H1 (cell line): ENCODE data around the gene NDUFS8. TPM values are rescaled to one million over a fixed set of nuclear protein-coding genes. Genes with fewer than 3 reads are reported as not detected.

Source experiments
- CTCF ChIA-PET: fragments of 300-600 bp; sonication (Branson Sonifier 250); formaldehyde crosslinking; loops from one replicate; lab custom pipeline; 2021; ENCODE audit not compliant: partially characterized antibody; lab: Charles Lee
- POLR2A ChIA-PET: fragments of 300-600 bp; sonication (Branson Sonifier 250); formaldehyde crosslinking; loops from one replicate; lab custom pipeline; 2021; ENCODE audit warnings: inconsistent platforms; ENCODE audit not compliant: partially characterized antibody; lab: Charles Lee
- DNase-seq, 2 experiments: peaks; one replicate each; pipeline versions ENCODE4 v3.0.0 to v3.0.0-alpha.2; 2010 to 2022; ENCODE audit warnings: low spot score in 2 of 2, low read depth in 1 of 2, mixed read lengths in 1 of 2
- FAIRE-seq: peaks from 2 replicates; lab custom pipeline; 2011; peaks lifted over from hg19 to GRCh38; lab: Jason Lieb, UNC
- H2AFZ ChIP-seq: 2 replicates; pipeline ENCODE4 v1.8.1; 2012; ENCODE audit warnings: low read length, inconsistent platforms
- H2AK5ac ChIP-seq: 2 replicates; pipeline ENCODE4 v1.6.1; 2013; ENCODE audit warnings: low read depth, low read length
- H2BK120ac ChIP-seq: replicated peaks from 2 replicates; pipeline ENCODE3; 2013; ENCODE audit warnings: low read depth, low read length, inconsistent platforms
- H2BK12ac ChIP-seq: 2 replicates; pipeline ENCODE4 v1.6.1; 2013; ENCODE audit warnings: low read depth, low read length
- H2BK15ac ChIP-seq: 2 replicates; pipeline ENCODE4 v1.6.1; 2013; ENCODE audit warnings: low read length
- H2BK20ac ChIP-seq: 2 replicates; pipeline ENCODE4 v1.6.1; 2013; ENCODE audit warnings: low read length
- H2BK5ac ChIP-seq: 2 replicates; pipeline ENCODE4 v1.6.1; 2013; ENCODE audit warnings: low read depth, low read length
- H3K14ac ChIP-seq: 2 replicates; pipeline ENCODE4 v1.6.1; 2013; ENCODE audit warnings: inconsistent platforms; ENCODE audit not compliant: insufficient read length
- H3K18ac ChIP-seq: 2 replicates; pipeline ENCODE4 v1.6.1; 2013; ENCODE audit warnings: low read length; ENCODE audit errors: extremely low read depth
- H3K23ac ChIP-seq: 2 replicates; pipeline ENCODE4 v1.6.1; 2013; ENCODE audit warnings: inconsistent platforms; ENCODE audit not compliant: insufficient read length
- H3K23me2 ChIP-seq: 2 replicates; pipeline ENCODE4 v1.6.1; 2013; ENCODE audit warnings: low read depth, low read length
- H3K27ac ChIP-seq: 2 replicates; pipeline ENCODE4 v1.6.1; 2011; ENCODE audit warnings: low read depth, low read length, inconsistent platforms
- H3K27me3 ChIP-seq, 4 experiments: replicated peaks in 1 of 4; 1 replicate in 1 of 4; 2 replicates in 3 of 4; pipeline versions ENCODE4 v1.6.1 to v1.8.1; 2011 to 2013; ENCODE audit warnings: low read length in 3 of 4, mild to moderate bottlenecking in 3 of 4, inconsistent platforms in 2 of 4, mixed read lengths in 2 of 4, moderate library complexity in 1 of 4; ENCODE audit not compliant: control insufficient read depth in 3 of 4, insufficient read depth in 3 of 4; ENCODE audit errors: extremely low read depth in 1 of 4
- H3K36me3 ChIP-seq, 4 experiments: 2 replicates each; pipeline versions ENCODE4 v1.6.1 to v1.8.1; 2011 to 2013; ENCODE audit warnings: mild to moderate bottlenecking in 4 of 4, low read length in 3 of 4, moderate library complexity in 2 of 4, control low read depth in 1 of 4, inconsistent platforms in 1 of 4; ENCODE audit not compliant: insufficient read depth in 4 of 4, control insufficient read depth in 2 of 4
- H3K4ac ChIP-seq: replicated peaks from 2 replicates; pipeline ENCODE3; 2013; ENCODE audit warnings: low read length, low read depth, mixed read lengths, inconsistent platforms; ENCODE audit not compliant: insufficient read length
- H3K4me1 ChIP-seq, 4 experiments: replicated peaks in 1 of 4; 1 replicate in 1 of 4; 2 replicates in 3 of 4; pipeline versions ENCODE4 v1.6.1 to v1.8.1; 2011 to 2013; ENCODE audit warnings: low read length in 3 of 4, inconsistent platforms in 2 of 4, mixed read lengths in 1 of 4; ENCODE audit not compliant: insufficient read depth in 4 of 4, control insufficient read depth in 3 of 4
- H3K4me2 ChIP-seq, 2 experiments: 2 replicates each; pipeline versions ENCODE4 v1.6.1 to v1.8.1; 2011 to 2013; ENCODE audit warnings: low read depth in 2 of 2, low read length in 2 of 2, control low read depth in 1 of 2, inconsistent platforms in 1 of 2, mild to moderate bottlenecking in 1 of 2; ENCODE audit not compliant: insufficient read depth in 1 of 2
- H3K4me3 ChIP-seq, 4 experiments: fragments of 200-600, 300-600 bp in 1 of 4; sonication (generic), shearing (Covaris generic), sonication (Bioruptor Twin) in 1 of 4; 2 replicates each; pipeline versions ENCODE4 v1.5.1 to v1.8.1; 2011 to 2016; ENCODE audit warnings: low read length in 4 of 4, low read depth in 3 of 4, control low read depth in 2 of 4, inconsistent platforms in 2 of 4, mild to moderate bottlenecking in 2 of 4, mixed read lengths in 1 of 4, moderate library complexity in 1 of 4; ENCODE audit not compliant: insufficient read depth in 2 of 4; ENCODE audit errors: extremely low read depth in 1 of 4
- H3K56ac ChIP-seq: replicated peaks from 2 replicates; pipeline ENCODE3; 2013; ENCODE audit warnings: low read depth, mild to moderate bottlenecking, mixed read lengths, low read length, inconsistent platforms; ENCODE audit not compliant: insufficient read length
- H3K79me1 ChIP-seq: 2 replicates; pipeline ENCODE4 v1.6.1; 2013; ENCODE audit warnings: low read depth, low read length, control low read depth
- H3K79me2 ChIP-seq, 2 experiments: 2 replicates each; pipeline versions ENCODE4 v1.6.1 to v1.8.1; 2012 to 2013; ENCODE audit warnings: low read length in 2 of 2, mild to moderate bottlenecking in 2 of 2, inconsistent platforms in 1 of 2; ENCODE audit not compliant: insufficient read depth in 2 of 2, control insufficient read depth in 1 of 2
- H3K9ac ChIP-seq, 4 experiments: replicated peaks in 1 of 4; 1 replicate in 1 of 4; 2 replicates in 3 of 4; pipeline versions ENCODE4 v1.6.1 to v1.8.1; 2011 to 2013; ENCODE audit warnings: low read depth in 3 of 4, low read length in 3 of 4, control low read depth in 2 of 4, mild to moderate bottlenecking in 2 of 4, moderate library complexity in 2 of 4, inconsistent platforms in 1 of 4; ENCODE audit errors: extremely low read depth in 1 of 4
- H3K9me3 ChIP-seq, 2 experiments: 2 replicates each; pipeline versions ENCODE4 v1.6.1 to v1.8.1; 2012 to 2013; ENCODE audit warnings: mild to moderate bottlenecking in 2 of 2, moderate library complexity in 2 of 2, control low read depth in 1 of 2, inconsistent platforms in 1 of 2, low read depth in 1 of 2, low read length in 1 of 2, mixed read lengths in 1 of 2; ENCODE audit not compliant: insufficient read depth in 2 of 2
- H4K20me1 ChIP-seq, 2 experiments: replicated peaks in 1 of 2; 2 replicates each; pipeline versions ENCODE3 to v1.8.1; 2011 to 2013; ENCODE audit warnings: inconsistent platforms in 2 of 2, low read length in 2 of 2, mild to moderate bottlenecking in 1 of 2; ENCODE audit not compliant: insufficient read depth in 2 of 2, control insufficient read depth in 1 of 2
- H4K5ac ChIP-seq: 2 replicates; pipeline ENCODE4 v1.6.1; 2013; ENCODE audit warnings: low read length, low read depth, mixed read lengths, inconsistent platforms; ENCODE audit not compliant: insufficient read length
- H4K8ac ChIP-seq: 2 replicates; pipeline ENCODE4 v1.8.0; 2013; ENCODE audit warnings: mild to moderate bottlenecking, moderate library complexity, low read length, inconsistent platforms; ENCODE audit not compliant: insufficient read depth; ENCODE audit errors: extremely low read depth
- H4K91ac ChIP-seq: replicated peaks from 2 replicates; pipeline ENCODE3; 2013; ENCODE audit warnings: low read length, mixed read lengths, inconsistent platforms; ENCODE audit not compliant: insufficient read length
- CHD2 ChIP-seq: IDR thresholded peaks from 2 replicates; pipeline ENCODE4 v1.6.1; 2012; ENCODE audit warnings: low read length, improper control_type of control experiment
- CREB1 ChIP-seq: IDR thresholded peaks from 2 replicates; pipeline ENCODE4 v1.6.1; 2012; ENCODE audit warnings: inconsistent platforms
- EP300 ChIP-seq, 2 experiments: IDR thresholded peaks; 1 replicate in 1 of 2; 2 replicates in 1 of 2; pipeline ENCODE4 v1.6.1; 2011 to 2012; ENCODE audit warnings: low read depth in 2 of 2, low read length in 2 of 2, mild to moderate bottlenecking in 2 of 2, borderline replicate concordance in 1 of 2, inconsistent platforms in 1 of 2, moderate library complexity in 1 of 2
- HDAC6 ChIP-seq: IDR thresholded peaks from one replicate; pipeline ENCODE4 v1.7.1; 2012; ENCODE audit warnings: low read depth, mild to moderate bottlenecking, inconsistent platforms, low read length, moderate library complexity
- MAX ChIP-seq: IDR thresholded peaks from 2 replicates; pipeline ENCODE4 v1.6.1; 2012; ENCODE audit warnings: inconsistent platforms
- POLR2AphosphoS5 ChIP-seq: IDR thresholded peaks from 2 replicates; pipeline ENCODE4 v1.6.1; 2011; ENCODE audit warnings: low read depth, low read length
- RAD21 ChIP-seq, 2 experiments: IDR thresholded peaks in 1 of 2; conservative IDR thresholded peaks in 1 of 2; 2 replicates each; pipeline ENCODE4 v1.6.1; 2011; ENCODE audit warnings: low read depth in 2 of 2, low read length in 2 of 2, improper control_type of control experiment in 1 of 2, inconsistent platforms in 1 of 2, mild to moderate bottlenecking in 1 of 2, moderate library complexity in 1 of 2
- RNF2 ChIP-seq: fragments of 200-900, 300-1000 bp; sonication (generic); IDR thresholded peaks from 2 replicates; pipeline ENCODE4 v1.7.1; 2016; ENCODE audit warnings: borderline replicate concordance, low read depth, mild to moderate bottlenecking, antibody characterized with exemption, low read length; ENCODE audit not compliant: poor library complexity, severe bottlenecking; ENCODE audit errors: missing control alignments
- SIRT6 ChIP-seq: IDR thresholded peaks from one replicate; pipeline ENCODE4 v1.7.1; 2012; ENCODE audit warnings: low read length, inconsistent platforms
- SP1 ChIP-seq: IDR thresholded peaks from 2 replicates; pipeline ENCODE4 v1.6.1; 2011; ENCODE audit warnings: low read depth, low read length
- SRF ChIP-seq: IDR thresholded peaks from 2 replicates; pipeline ENCODE4 v1.6.1; 2011; ENCODE audit warnings: mild to moderate bottlenecking, low read depth, low read length, moderate library complexity
- TBP ChIP-seq: IDR thresholded peaks from 2 replicates; pipeline ENCODE4 v1.6.1; 2011; ENCODE audit warnings: low read depth, low read length, improper control_type of control experiment
- YY1 ChIP-seq: IDR thresholded peaks from 2 replicates; pipeline ENCODE4 v1.6.1; 2011; ENCODE audit warnings: low read depth, mild to moderate bottlenecking, low read length
- WGBS, 2 experiments: shearing (Covaris generic) in 1 of 2; methylation state at CpG; one replicate each; pipeline versions ENCODE4 v1.1.6 to v1.1.7; 2013 to 2015; ENCODE audit warnings: low lambda C conversion rate in 2 of 2, mixed read lengths in 2 of 2, inconsistent platforms in 1 of 2, low coverage in 1 of 2, missing lambda C conversion rate in 1 of 2; ENCODE audit not compliant: insufficient replicate concordance in 2 of 2, insufficient coverage in 1 of 2, insufficient read length in 1 of 2; ENCODE audit errors: extremely low coverage in 1 of 2, missing lambda C conversion rate in 1 of 2; 5-methylcytosine and 5-hydroxymethylcytosine counted together
- polyA plus RNA-seq, 7 experiments: library from polyadenylated mRNA; depleted of rRNA in 3 of 7; stranded (reverse) in 5 of 7; unstranded in 2 of 7; fragments of >200 nt in 5 of 7; fragments of 200-250 nt in 2 of 7; gene quantifications; 1 replicate in 5 of 7; 2 replicates in 1 of 7; 4 replicates in 1 of 7; pipeline versions ENCODE4 v1.2.1 to v1.2.3, GENCODE V29; 2011 to 2013; ENCODE audit warnings: missing spikeins in 2 of 7, mixed read lengths in 2 of 7
- total RNA-seq: library from RNA; stranded (reverse); fragmentation: NEBNext Ultra II Directional; extraction: Animal tissue kit (Norgen Biotek cat#: 25700); gene quantifications from 2 replicates; pipeline ENCODE4 v1.2.1, GENCODE V29; 2021

Gene NDUFS8
- total and polyA plus RNA-seq, 2 of the 8 experiments (the other 6 are each of a cell fraction or from before 2014, with no cell fraction given): 182 to 291 TPM

- CTCF ChIA-PET: interaction anchor here (0.9 to 2.7 kb wide), 9 partner anchors 9 to 168 kb away, joined by 3 to 18 read pairs (median 3); partner anchors contain the start of genes ALDH3B1 and NDUFS8
- DNase-seq: peak in 1 of 2 experiments; percentile 46
- no peak overlapping the region for H3K4me2 ChIP-seq
- H3K9me3 ChIP-seq: no peaks in the 10 kb centered on the region
- H3K79me2 ChIP-seq: no peaks in the 10 kb centered on the region
- peak overlapping the region; percentile 19; the same call in 1 of the 2 replicates for H3K18ac ChIP-seq
- 90% methylated on average over 22 of the region's 23 CpGs; no CpG with 5 or more reads in 1 of the 2 experiments for WGBS, 2 experiments
- H2BK15ac ChIP-seq: no peak overlapping the region; the same call in 1 of the 2 replicates
- no peak overlapping the region for H3K23ac ChIP-seq
- POLR2A ChIA-PET: interaction anchor here (1.1 to 16.6 kb wide), 4 partner anchors 9 to 171 kb away, joined by 3 to 183 read pairs (median 14); partner anchors contain the start of gene NDUFS8
- H3K23me2 ChIP-seq: no peaks in the 10 kb centered on the region; the same call in 1 of the 2 replicates
- H2AK5ac ChIP-seq: no peak overlapping the region
- peaks cover 0 to 4% of the 10 kb centered on the region in 2 experiments for H4K20me1 ChIP-seq
- no peak overlapping the region for H2BK120ac ChIP-seq
- H2AFZ ChIP-seq: no peak overlapping the region
- H3K27ac ChIP-seq: no peak overlapping the region; the same call in 1 of the 2 replicates
- H2BK20ac ChIP-seq: no peak overlapping the region
- no peak overlapping the region for H3K56ac ChIP-seq
- peak overlapping the region; percentile 63; the same call in 1 of the 2 replicates for H2BK12ac ChIP-seq
- no peak overlapping the region for H3K4ac ChIP-seq
- no peaks in the 10 kb centered on the region for H3K79me1 ChIP-seq
- no peak overlapping the region for H3K9ac ChIP-seq
- no peak for FAIRE-seq
- H2BK5ac ChIP-seq: no peak overlapping the region
- H3K27me3 ChIP-seq: no peaks in the 10 kb centered on the region
- peak overlapping the region; percentile 90 for H4K8ac ChIP-seq
- no peak overlapping the region for H3K14ac ChIP-seq
- no peak overlapping the region for H3K4me3 ChIP-seq
- no peaks in the 10 kb centered on the region for H3K36me3 ChIP-seq
- peaks cover 4 to 27% (median 20%) of the 10 kb centered on the region in 4 experiments for H3K4me1 ChIP-seq
- H4K91ac ChIP-seq: peak overlapping the region; percentile 15
- no peak overlapping the region for H4K5ac ChIP-seq
- TF ChIP-seq TBP (no peak), MAX (no peak), SIRT6 (no peak), EP300 (IDR thresholded peaks at IDR 0.05; ENCODE audit: borderline replicate concordance in 1 of 2, low read depth in 2 of 2, low read length in 2 of 2) (no peak), SP1 (no peak), POLR2AphosphoS5 (no peak), CHD2 (no peak), SRF (no peak), RNF2 (no peak), RAD21 (IDR thresholded peaks at IDR 0.05 in 1 of 2, conservative IDR thresholded peaks at IDR 0.05 in 1 of 2; ENCODE audit: low read depth in 2 of 2, low read length in 2 of 2) (no peak), CREB1 (no peak), HDAC6 (no peak), YY1 (no peak)
Observed at GRCh38 chr11:68040957-68041591, 10.6 kb downstream of the NDUFS8 start.
